Measurements from ENCODE around the gene NHSL2.

DNA sequence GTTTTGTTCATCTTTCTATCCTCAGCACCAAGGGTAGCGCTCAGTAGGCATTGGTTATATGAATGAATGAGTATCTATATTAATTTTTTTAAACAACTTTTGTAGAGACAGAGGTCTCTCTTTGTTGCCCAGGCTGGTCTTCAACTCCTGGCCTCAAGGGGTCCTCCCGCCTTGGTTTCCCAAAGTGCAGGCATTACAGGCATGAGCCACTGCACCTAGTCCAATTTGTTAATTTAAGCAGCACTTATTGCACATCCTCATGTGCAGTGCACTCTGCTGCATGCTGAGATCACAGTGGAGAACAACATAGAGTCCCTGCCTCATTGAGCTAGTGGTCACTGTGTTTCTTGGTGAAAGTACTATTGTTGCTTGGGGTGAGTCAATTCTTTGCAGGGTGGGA, 94.4 kb downstream of the NHSL2 start:
- TF ChIP-seq GATA2 (IDR thresholded peaks at IDR 0.05; ENCODE audit: low read depth, low read length) (no peak), GATA3 (IDR thresholded peaks at IDR 0.05; ENCODE audit: low read depth, low read length) (no peak)
